A673 (cell line): ENCODE data around the gene EGFR. TPM values are rescaled to one million over a fixed set of nuclear protein-coding genes. Genes with fewer than 3 reads are reported as not detected.
"Not testable (repeated sequence)": the region's sequence is repeated elsewhere in the genome, so short reads cannot be mapped to it uniquely, and the experiment has no call there.

Experiments used
- BruUV-seq: library from RNA; stranded (reverse); fragments of 400-500 nt; replicated peaks from 2 replicates; lab custom pipeline; 2021; lab: Mats Ljungman, UMichigan
- CTCF ChIA-PET: fragments of 300-600 bp; sonication (Branson Sonifier 250); formaldehyde crosslinking; loops from one replicate; lab custom pipeline; 2022; ENCODE audit warnings: antibody characterized with exemption; lab: Charles Lee
- POLR2A ChIA-PET: fragments of 300-600 bp; sonication (Branson Sonifier 250); formaldehyde crosslinking; loops from one replicate; lab custom pipeline; 2022; ENCODE audit warnings: antibody characterized with exemption; ENCODE audit not compliant: low non-redundant PET; lab: Charles Lee
- DNase-seq: peaks from one replicate; pipeline ENCODE4 v3.0.0-alpha.2; 2015; ENCODE audit warnings: low spot score
- H3K27ac ChIP-seq: fragments of 200-600 bp; sonication (generic); 2 replicates; pipeline ENCODE4 v1.5.1; 2016; ENCODE audit warnings: mixed run types, low read depth, mild to moderate bottlenecking, mixed read lengths, antibody characterized with exemption, low read length; ENCODE audit not compliant: poor library complexity, severe bottlenecking
- H3K27me3 ChIP-seq: fragments of 200-600 bp; sonication (generic); replicated peaks from 2 replicates; pipeline ENCODE4 v1.6.1; 2017; ENCODE audit warnings: mixed run types, low read depth, mild to moderate bottlenecking, mixed read lengths, antibody characterized with exemption, low read length; ENCODE audit not compliant: insufficient read depth, poor library complexity
- H3K36me3 ChIP-seq: fragments of 200-600 bp; sonication (generic); 2 replicates; pipeline ENCODE4 v1.6.1; 2016; ENCODE audit warnings: mixed run types, mild to moderate bottlenecking, mixed read lengths, antibody characterized with exemption, low read length; ENCODE audit not compliant: insufficient read depth, poor library complexity, severe bottlenecking
- H3K4me1 ChIP-seq: fragments of 200-600 bp; sonication (generic); 2 replicates; pipeline ENCODE4 v1.6.1; 2017; ENCODE audit warnings: mixed run types, mild to moderate bottlenecking, mixed read lengths, antibody characterized with exemption, low read length; ENCODE audit not compliant: insufficient read depth, poor library complexity, severe bottlenecking
- H3K4me3 ChIP-seq: fragments of 200-600 bp; sonication (generic); 2 replicates; pipeline ENCODE4 v1.5.1; 2016; ENCODE audit warnings: low read depth, mixed run types, mild to moderate bottlenecking, mixed read lengths, low read length; ENCODE audit not compliant: poor library complexity, severe bottlenecking
- H3K9me3 ChIP-seq: fragments of 200-600 bp; sonication (generic); 2 replicates; pipeline ENCODE4 v1.6.1; 2016; ENCODE audit warnings: mixed run types, low read depth, mild to moderate bottlenecking, mixed read lengths, antibody characterized with exemption, low read length; ENCODE audit not compliant: poor library complexity, severe bottlenecking
- CTCF ChIP-seq: fragments of 300-800, 200-600 bp; sonication (generic); conservative IDR thresholded peaks from 2 replicates; pipeline ENCODE4 v1.5.1; 2017; ENCODE audit warnings: low read depth, mild to moderate bottlenecking, antibody characterized with exemption, low read length, moderate library complexity, mixed read lengths
- EZH2 ChIP-seq: fragments of 200-600 bp; sonication (generic); IDR thresholded peaks from 2 replicates; pipeline ENCODE4 v1.6.1; 2017; ENCODE audit warnings: borderline replicate concordance, low read depth, mild to moderate bottlenecking, mixed read lengths, antibody characterized with exemption, low read length; ENCODE audit not compliant: poor library complexity, severe bottlenecking
- intact Hi-C: fragments of 100-400 bp; cut with micrococcal nuclease; formaldehyde crosslinking; loops from one replicate; pipeline ENCODE4 v1.10.0; 2022; ENCODE audit not compliant: unreplicated experiment
- total RNA-seq: library from RNA; stranded (reverse); gene quantifications from 2 replicates; pipeline ENCODE4 v1.2.3, GENCODE V29; 2021

Gene EGFR
- total RNA-seq, 1 experiment from 2014 or later: 0.84 TPM

- Histone ChIP-seq H3K27ac (no peak overlapping the region), H3K9me3 (no peaks in the 10 kb centered on the region), H3K36me3 (no peaks in the 10 kb centered on the region), H3K4me1 (no peaks in the 10 kb centered on the region), H3K27me3 (no peaks in the 10 kb centered on the region), H3K4me3 (no peak overlapping the region)
- ChIA-PET CTCF (no interaction called here), POLR2A (no interaction called here)
- no peak for DNase-seq
- no TSS peak for BruUV-seq
- TF ChIP-seq CTCF: no peak
- TF ChIP-seq EZH2: no peak
- intact Hi-C loops: no loop called here
Observed at GRCh38 chr7:55032069-55032699, 13.4 kb downstream of the EGFR start.

- ChIA-PET CTCF (no interaction called here), POLR2A (no interaction called here)
- BruUV-seq: no TSS peak
- Histone ChIP-seq H3K4me1 (no peaks in the 10 kb centered on the region), H3K27ac (no peak overlapping the region), H3K9me3 (no peaks in the 10 kb centered on the region), H3K36me3 (no peaks in the 10 kb centered on the region), H3K27me3 (peaks cover 5% of the 10 kb centered on the region), H3K4me3 (no peak overlapping the region)
- no peak for TF ChIP-seq CTCF
- no peak for TF ChIP-seq EZH2
- no peak for DNase-seq
- intact Hi-C loops: no loop called here
Observed at GRCh38 chr7:55033236-55033846, 14.5 kb downstream of the EGFR start.

- peaks cover 5% of the 10 kb centered on the region for H3K27me3 ChIP-seq
- intact Hi-C loops: no loop called here
- ChIA-PET CTCF (no interaction called here), POLR2A (no interaction called here)
- TF ChIP-seq CTCF (no peak), EZH2 (no peak)
- no peaks in the 10 kb centered on the region for H3K4me1 ChIP-seq
- no peaks in the 10 kb centered on the region for H3K9me3 ChIP-seq
- no TSS peak for BruUV-seq
- DNase-seq: no peak
- H3K36me3 ChIP-seq: no peaks in the 10 kb centered on the region
- H3K27ac ChIP-seq: no peak overlapping the region
- no peak overlapping the region for H3K4me3 ChIP-seq
Observed at GRCh38 chr7:55034776-55035175, 16.0 kb downstream of the EGFR start.

GRCh38 chr7:55035410-55035809, 16.6 kb downstream of the EGFR start:
- CTCF ChIA-PET, H3K9me3 ChIP-seq, DNase-seq, H3K27me3 ChIP-seq, H3K36me3 ChIP-seq, H3K4me1 ChIP-seq, H3K27ac ChIP-seq, POLR2A ChIA-PET, BruUV-seq, intact Hi-C loops, H3K4me3 ChIP-seq: not testable (repeated sequence)
